OCI-LY1 (cell line): Measurements from ENCODE around the gene KRTAP4-8.
"Not testable (repeated sequence)": the region's sequence is repeated elsewhere in the genome, so short reads cannot be mapped to it uniquely, and the experiment has no call there.

Source experiments
- H2AFZ ChIP-seq: fragments of 200-600 bp; sonication (generic), shearing (Covaris generic); 2 replicates; pipeline ENCODE4 v1.6.0; 2014; ENCODE audit warnings: antibody characterized with exemption, mild to moderate bottlenecking, low read length
- H3F3A ChIP-seq: fragments of 200-600 bp; sonication (generic), shearing (Covaris generic); 2 replicates; pipeline ENCODE4 v1.6.0; 2014; ENCODE audit warnings: mild to moderate bottlenecking, antibody characterized with exemption, low read length, moderate library complexity; ENCODE audit not compliant: insufficient read depth
- H3K27ac ChIP-seq: fragments of 200-600 bp; sonication (generic); 2 replicates; pipeline ENCODE4 v1.5.1; 2014; ENCODE audit warnings: low read length, mixed run types, mild to moderate bottlenecking, low read depth; ENCODE audit not compliant: poor library complexity, severe bottlenecking
- H3K27me3 ChIP-seq: fragments of 200-600 bp; sonication (generic); 2 replicates; pipeline ENCODE4 v1.6.0; 2014; ENCODE audit warnings: antibody characterized with exemption, mild to moderate bottlenecking, low read length, moderate library complexity; ENCODE audit not compliant: insufficient read depth
- H3K36me3 ChIP-seq: fragments of 200-600 bp; sonication (generic); 2 replicates; pipeline ENCODE4 v1.6.1; 2014; ENCODE audit warnings: mild to moderate bottlenecking, antibody characterized with exemption, low read length, moderate library complexity, mixed read lengths; ENCODE audit not compliant: insufficient read depth
- H3K4me1 ChIP-seq: fragments of 200-600 bp; sonication (generic); 2 replicates; pipeline ENCODE4 v1.5.1; 2014; ENCODE audit warnings: mild to moderate bottlenecking, low read length, moderate library complexity; ENCODE audit not compliant: insufficient read depth, severe bottlenecking
- H3K4me2 ChIP-seq: fragments of 200-600 bp; sonication (generic), shearing (Covaris generic); 2 replicates; pipeline ENCODE4 v1.6.1; 2014; ENCODE audit warnings: low read length
- H3K4me3 ChIP-seq: fragments of 200-600 bp; sonication (generic); 2 replicates; pipeline ENCODE4 v1.5.1; 2014; ENCODE audit warnings: low read length, low read depth, mild to moderate bottlenecking, mixed read lengths; ENCODE audit not compliant: poor library complexity, severe bottlenecking
- H3K79me2 ChIP-seq: fragments of 200-600 bp; shearing (Covaris generic); 2 replicates; pipeline ENCODE4 v1.6.1; 2016; ENCODE audit warnings: mixed run types, low read length, mixed read lengths; ENCODE audit not compliant: insufficient read depth
- H3K9ac ChIP-seq: fragments of 200-600 bp; sonication (generic), shearing (Covaris generic); 2 replicates; pipeline ENCODE4 v1.6.1; 2014; ENCODE audit warnings: mild to moderate bottlenecking, low read length, mixed read lengths
- H3K9me2 ChIP-seq: fragments of 200-600 bp; sonication (generic), shearing (Covaris generic); 2 replicates; pipeline ENCODE4 v1.6.1; 2014; ENCODE audit warnings: low read depth, mild to moderate bottlenecking, low read length, mixed read lengths
- H3K9me3 ChIP-seq: fragments of 200-600 bp; shearing (Covaris generic); 2 replicates; pipeline ENCODE4 v1.6.1; 2014; ENCODE audit warnings: low read length, mixed read lengths
- H4K20me1 ChIP-seq: fragments of 200-600 bp; sonication (generic), shearing (Covaris generic); 2 replicates; pipeline ENCODE4 v1.6.0; 2016; ENCODE audit warnings: mild to moderate bottlenecking, low read length; ENCODE audit not compliant: insufficient read depth
- CTCF ChIP-seq: fragments of 200-600 bp; sonication (generic), shearing (Covaris generic); IDR thresholded peaks from 2 replicates; pipeline ENCODE4 v1.5.1; 2017; ENCODE audit warnings: mild to moderate bottlenecking, antibody characterized with exemption, low read length, moderate library complexity, mixed read lengths
- EZH2 ChIP-seq: fragments of 200-600 bp; sonication (generic), shearing (Covaris generic); IDR thresholded peaks from 2 replicates; pipeline ENCODE4 v1.8.0; 2017; ENCODE audit warnings: borderline replicate concordance, mixed run types, mild to moderate bottlenecking, antibody characterized with exemption, low read length, moderate library complexity, mixed read lengths

The KRTAP4-8 gene

GRCh38 chr17:41104386-41105038 lies 6.6 kb upstream of the KRTAP4-8 start:
- H4K20me1 ChIP-seq, H3K9me3 ChIP-seq, H3K27ac ChIP-seq, H3K27me3 ChIP-seq, H3K9ac ChIP-seq, H2AFZ ChIP-seq, H3K4me3 ChIP-seq, H3K36me3 ChIP-seq, H3K9me2 ChIP-seq, H3K79me2 ChIP-seq, H3F3A ChIP-seq, H3K4me2 ChIP-seq, H3K4me1 ChIP-seq: not testable (repeated sequence)

- Histone ChIP-seq H3K27ac (no peak overlapping the region), H3K4me1 (no peaks in the 10 kb centered on the region), H3K4me2 (no peak overlapping the region)
These were observed 6.0 kb upstream of the KRTAP4-8 start for GRCh38 chr17:41103896-41104295.

GRCh38 chr17:41101586-41102259 lies 3.8 kb upstream of the KRTAP4-8 start, which contains the start of gene KRTAP4-16:
Gene KRTAP4-16 (minus strand): TSS chr17:41102209. CDS start chr17:41102209, 0 bp downstream.
- Histone ChIP-seq H2AFZ (no peak within 1 kb of the TSS), H3K36me3 (no peaks in the 10 kb centered on the region)
- TF ChIP-seq EZH2 = no peak
- TF ChIP-seq CTCF = no peak

More at GRCh38 chr17:41103896-41104295, 6.0 kb upstream of the KRTAP4-8 start:
- Histone ChIP-seq H3K36me3 (no peaks in the 10 kb centered on the region), H3K9me2 (no peaks in the 10 kb centered on the region), H2AFZ (no peak overlapping the region), H3K9me3 (no peaks in the 10 kb centered on the region), H3K27me3 (no peaks in the 10 kb centered on the region), H3K79me2 (no peaks in the 10 kb centered on the region), H3K9ac (no peak overlapping the region), H4K20me1 (no peaks in the 10 kb centered on the region), H3F3A (no peaks in the 10 kb centered on the region), H3K4me3 (no peak overlapping the region)
- TF ChIP-seq EZH2 (no peak), CTCF (no peak)

GRCh38 chr17:41099682-41100480 lies 1.9 kb upstream of the KRTAP4-8 start:
- not testable (repeated sequence) for H3K36me3 ChIP-seq, H3K4me1 ChIP-seq, H3K9me3 ChIP-seq, H3K4me2 ChIP-seq, H3K4me3 ChIP-seq, H3K27me3 ChIP-seq, H3K9ac ChIP-seq, H3K27ac ChIP-seq, H3K9me2 ChIP-seq, H4K20me1 ChIP-seq, H3K79me2 ChIP-seq, H2AFZ ChIP-seq, H3F3A ChIP-seq

More at GRCh38 chr17:41101586-41102259, 3.8 kb upstream of the KRTAP4-8 start, which contains the start of gene KRTAP4-16:
- Histone ChIP-seq H4K20me1 (no peaks in the 10 kb centered on the region), H3K4me3 (no peak within 1 kb of the TSS), H3K4me1 (no peaks in the 10 kb centered on the region), H3K27ac (no peak within 1 kb of the TSS), H3K79me2 (no peaks in the 10 kb centered on the region), H3K9ac (no peak within 1 kb of the TSS), H3F3A (no peaks in the 10 kb centered on the region), H3K27me3 (no peaks in the 10 kb centered on the region), H3K9me3 (no peaks in the 10 kb centered on the region), H3K4me2 (no peak within 1 kb of the TSS), H3K9me2 (no peaks in the 10 kb centered on the region)
